ENCODE measurements around the gene SLC8B1. TPM values are rescaled to one million over a fixed set of nuclear protein-coding genes. Genes with fewer than 3 reads are reported as not detected.

Gene SLC8B1
- polyA plus RNA-seq, 1 donor (not counting 4 experiments of a cell fraction or from before 2014, with no cell fraction given) = 8.0 TPM

DNA sequence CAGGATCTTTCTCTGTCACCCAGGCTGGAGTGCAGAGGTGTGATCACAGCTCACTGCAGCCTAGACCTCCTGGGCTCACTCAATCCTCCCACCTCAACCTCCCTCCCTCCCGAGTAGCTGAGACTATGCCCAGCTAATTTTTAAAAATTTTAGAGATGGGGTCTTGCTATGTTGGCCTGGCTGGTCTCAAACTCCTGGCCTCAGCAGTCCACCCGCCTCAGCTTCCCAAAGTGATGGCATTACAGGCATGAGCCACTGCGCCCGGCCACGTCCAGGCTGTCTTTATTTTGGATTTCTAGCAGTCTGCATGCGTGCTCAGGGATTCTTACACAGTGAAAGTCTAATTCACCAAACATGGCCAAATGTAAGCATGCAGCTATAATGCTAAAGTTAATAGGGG lies 17.8 kb downstream of the SLC8B1 start:
- no peaks in the 10 kb centered on the region for H3K79me2 ChIP-seq (ENCODE audit: control insufficient read depth, insufficient read depth, low read length)
- no peaks in the 10 kb centered on the region for H3K27me3 ChIP-seq (ENCODE audit: control insufficient read depth, extremely low read depth, insufficient read depth, low read length)
- H3K4me2 ChIP-seq (ENCODE audit: control insufficient read depth, extremely low read depth, insufficient read depth, low read depth, low read length) = no peak overlapping the region
- H3K9ac ChIP-seq (ENCODE audit: control insufficient read depth, extremely low read depth, insufficient read depth, low read length) = no peak overlapping the region
- H3K9me3 ChIP-seq (ENCODE audit: control insufficient read depth, low read depth, low read length) = no peaks in the 10 kb centered on the region
- H4K20me1 ChIP-seq (ENCODE audit: control insufficient read depth, extremely low read depth, insufficient read depth, low read length) = no peaks in the 10 kb centered on the region
- FAIRE-seq (no peak), DNase-seq (ENCODE audit: low read depth, low spot score) (no peak)
- H3K4me3 ChIP-seq (ENCODE audit: control insufficient read depth in 2 of 3, extremely low read depth in 1 of 3, insufficient read depth in 2 of 3, low read depth in 1 of 3, low read length in 3 of 3) = no peak overlapping the region
- dilution Hi-C loops (cut with MboI; ENCODE audit: extremely low pct_ligation_motif_present, low sequenced_read_pairs) = no loop called here
- H3K4me1 ChIP-seq (ENCODE audit: control insufficient read depth, extremely low read depth, insufficient read depth, low read length) = no peaks in the 10 kb centered on the region
- H2AFZ ChIP-seq (ENCODE audit: control insufficient read depth, low read length) = no peak overlapping the region
- no peak overlapping the region for H3K27ac ChIP-seq (ENCODE audit: control insufficient read depth, insufficient read depth, low read length)
- peaks cover 13 to 17% of the 10 kb centered on the region in 2 experiments for H3K36me3 ChIP-seq (ENCODE audit: control insufficient read depth in 2 of 2, extremely low read depth in 1 of 2, insufficient read depth in 2 of 2, low read length in 2 of 2)
- no peaks in the 10 kb centered on the region for H3K9me1 ChIP-seq (ENCODE audit: control insufficient read depth, extremely low read depth, insufficient read depth, low read length)
- TF ChIP-seq, protein P1, sequence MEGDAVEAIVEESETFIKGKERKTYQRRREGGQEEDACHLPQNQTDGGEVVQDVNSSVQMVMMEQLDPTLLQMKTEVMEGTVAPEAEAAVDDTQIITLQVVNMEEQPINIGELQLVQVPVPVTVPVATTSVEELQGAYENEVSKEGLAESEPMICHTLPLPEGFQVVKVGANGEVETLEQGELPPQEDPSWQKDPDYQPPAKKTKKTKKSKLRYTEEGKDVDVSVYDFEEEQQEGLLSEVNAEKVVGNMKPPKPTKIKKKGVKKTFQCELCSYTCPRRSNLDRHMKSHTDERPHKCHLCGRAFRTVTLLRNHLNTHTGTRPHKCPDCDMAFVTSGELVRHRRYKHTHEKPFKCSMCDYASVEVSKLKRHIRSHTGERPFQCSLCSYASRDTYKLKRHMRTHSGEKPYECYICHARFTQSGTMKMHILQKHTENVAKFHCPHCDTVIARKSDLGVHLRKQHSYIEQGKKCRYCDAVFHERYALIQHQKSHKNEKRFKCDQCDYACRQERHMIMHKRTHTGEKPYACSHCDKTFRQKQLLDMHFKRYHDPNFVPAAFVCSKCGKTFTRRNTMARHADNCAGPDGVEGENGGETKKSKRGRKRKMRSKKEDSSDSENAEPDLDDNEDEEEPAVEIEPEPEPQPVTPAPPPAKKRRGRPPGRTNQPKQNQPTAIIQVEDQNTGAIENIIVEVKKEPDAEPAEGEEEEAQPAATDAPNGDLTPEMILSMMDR (optimal IDR thresholded peaks at IDR 0.05 in 1 of 3, IDR thresholded peaks at IDR 0.05 in 1 of 3, conservative IDR thresholded peaks at IDR 0.05 in 1 of 3; ENCODE audit: extremely low read depth in 1 of 3, insufficient read depth in 2 of 3, low read length in 3 of 3) = no peak
- TF ChIP-seq EZH2 (IDR thresholded peaks at IDR 0.05; ENCODE audit: low read length) = no peak

- Histone ChIP-seq H3K4me2 (ENCODE audit: control insufficient read depth, extremely low read depth, insufficient read depth, low read depth, low read length) (no peak overlapping the region), H3K27me3 (ENCODE audit: control insufficient read depth, extremely low read depth, insufficient read depth, low read length) (no peaks in the 10 kb centered on the region), H3K9ac (ENCODE audit: control insufficient read depth, extremely low read depth, insufficient read depth, low read length) (no peak overlapping the region), H3K9me3 (ENCODE audit: control insufficient read depth, low read depth, low read length) (no peaks in the 10 kb centered on the region), H2AFZ (ENCODE audit: control insufficient read depth, low read length) (no peak overlapping the region), H3K4me1 (ENCODE audit: control insufficient read depth, extremely low read depth, insufficient read depth, low read length) (no peaks in the 10 kb centered on the region), H3K27ac (ENCODE audit: control insufficient read depth, insufficient read depth, low read length) (no peak overlapping the region), H3K4me3 (ENCODE audit: control insufficient read depth in 2 of 3, extremely low read depth in 1 of 3, insufficient read depth in 2 of 3, low read depth in 1 of 3, low read length in 3 of 3) (no peak overlapping the region), H3K9me1 (ENCODE audit: control insufficient read depth, extremely low read depth, insufficient read depth, low read length) (no peaks in the 10 kb centered on the region), H4K20me1 (ENCODE audit: control insufficient read depth, extremely low read depth, insufficient read depth, low read length) (no peaks in the 10 kb centered on the region), H3K36me3 (ENCODE audit: control insufficient read depth in 2 of 2, extremely low read depth in 1 of 2, insufficient read depth in 2 of 2, low read length in 2 of 2) (peaks cover 13 to 17% of the 10 kb centered on the region in 2 experiments), H3K79me2 (ENCODE audit: control insufficient read depth, insufficient read depth, low read length) (no peaks in the 10 kb centered on the region)
- DNase-seq (ENCODE audit: low read depth, low spot score) (no peak), FAIRE-seq (no peak)
- dilution Hi-C loops (cut with MboI; ENCODE audit: extremely low pct_ligation_motif_present, low sequenced_read_pairs) = no loop called here
- no peak for TF ChIP-seq EZH2 (IDR thresholded peaks at IDR 0.05; ENCODE audit: low read length)
- TF ChIP-seq, protein P1 (optimal IDR thresholded peaks at IDR 0.05 in 1 of 3, IDR thresholded peaks at IDR 0.05 in 1 of 3, conservative IDR thresholded peaks at IDR 0.05 in 1 of 3; ENCODE audit: extremely low read depth in 1 of 3, insufficient read depth in 2 of 3, low read length in 3 of 3) = peak in 2 of 3 experiments; percentile 6 to 18
Measured at GRCh38 chr12:113316155-113316554, 18.8 kb downstream of the SLC8B1 start.

All from keratinocyte (primary cell).